OCI-LY1 (cell line): ENCODE measurements around the gene ADGRV1.

Experiments
- H2AFZ ChIP-seq: fragments of 200-600 bp; sonication (generic), shearing (Covaris generic); 2 replicates; pipeline ENCODE4 v1.6.0; 2014; ENCODE audit warnings: antibody characterized with exemption, mild to moderate bottlenecking, low read length
- H3F3A ChIP-seq: fragments of 200-600 bp; sonication (generic), shearing (Covaris generic); 2 replicates; pipeline ENCODE4 v1.6.0; 2014; ENCODE audit warnings: mild to moderate bottlenecking, antibody characterized with exemption, low read length, moderate library complexity; ENCODE audit not compliant: insufficient read depth
- H3K27ac ChIP-seq: fragments of 200-600 bp; sonication (generic); 2 replicates; pipeline ENCODE4 v1.5.1; 2014; ENCODE audit warnings: low read length, mixed run types, mild to moderate bottlenecking, low read depth; ENCODE audit not compliant: poor library complexity, severe bottlenecking
- H3K27me3 ChIP-seq: fragments of 200-600 bp; sonication (generic); 2 replicates; pipeline ENCODE4 v1.6.0; 2014; ENCODE audit warnings: antibody characterized with exemption, mild to moderate bottlenecking, low read length, moderate library complexity; ENCODE audit not compliant: insufficient read depth
- H3K36me3 ChIP-seq: fragments of 200-600 bp; sonication (generic); 2 replicates; pipeline ENCODE4 v1.6.1; 2014; ENCODE audit warnings: mild to moderate bottlenecking, antibody characterized with exemption, low read length, moderate library complexity, mixed read lengths; ENCODE audit not compliant: insufficient read depth
- H3K4me1 ChIP-seq: fragments of 200-600 bp; sonication (generic); 2 replicates; pipeline ENCODE4 v1.5.1; 2014; ENCODE audit warnings: mild to moderate bottlenecking, low read length, moderate library complexity; ENCODE audit not compliant: insufficient read depth, severe bottlenecking
- H3K4me2 ChIP-seq: fragments of 200-600 bp; sonication (generic), shearing (Covaris generic); 2 replicates; pipeline ENCODE4 v1.6.1; 2014; ENCODE audit warnings: low read length
- H3K4me3 ChIP-seq: fragments of 200-600 bp; sonication (generic); 2 replicates; pipeline ENCODE4 v1.5.1; 2014; ENCODE audit warnings: low read length, low read depth, mild to moderate bottlenecking, mixed read lengths; ENCODE audit not compliant: poor library complexity, severe bottlenecking
- H3K79me2 ChIP-seq: fragments of 200-600 bp; shearing (Covaris generic); 2 replicates; pipeline ENCODE4 v1.6.1; 2016; ENCODE audit warnings: mixed run types, low read length, mixed read lengths; ENCODE audit not compliant: insufficient read depth
- H3K9ac ChIP-seq: fragments of 200-600 bp; sonication (generic), shearing (Covaris generic); 2 replicates; pipeline ENCODE4 v1.6.1; 2014; ENCODE audit warnings: mild to moderate bottlenecking, low read length, mixed read lengths
- H3K9me2 ChIP-seq: fragments of 200-600 bp; sonication (generic), shearing (Covaris generic); 2 replicates; pipeline ENCODE4 v1.6.1; 2014; ENCODE audit warnings: low read depth, mild to moderate bottlenecking, low read length, mixed read lengths
- H3K9me3 ChIP-seq: fragments of 200-600 bp; shearing (Covaris generic); 2 replicates; pipeline ENCODE4 v1.6.1; 2014; ENCODE audit warnings: low read length, mixed read lengths
- H4K20me1 ChIP-seq: fragments of 200-600 bp; sonication (generic), shearing (Covaris generic); 2 replicates; pipeline ENCODE4 v1.6.0; 2016; ENCODE audit warnings: mild to moderate bottlenecking, low read length; ENCODE audit not compliant: insufficient read depth
- EZH2 ChIP-seq: fragments of 200-600 bp; sonication (generic), shearing (Covaris generic); IDR thresholded peaks from 2 replicates; pipeline ENCODE4 v1.8.0; 2017; ENCODE audit warnings: borderline replicate concordance, mixed run types, mild to moderate bottlenecking, antibody characterized with exemption, low read length, moderate library complexity, mixed read lengths
- TF ChIP-seq, protein P1 (sequence below): fragments of 200-600 bp; sonication (generic), shearing (Covaris generic); IDR thresholded peaks from 2 replicates; pipeline ENCODE4 v1.5.1; 2017; ENCODE audit warnings: mild to moderate bottlenecking, antibody characterized with exemption, low read length, moderate library complexity, mixed read lengths

The ADGRV1 gene

DNA sequence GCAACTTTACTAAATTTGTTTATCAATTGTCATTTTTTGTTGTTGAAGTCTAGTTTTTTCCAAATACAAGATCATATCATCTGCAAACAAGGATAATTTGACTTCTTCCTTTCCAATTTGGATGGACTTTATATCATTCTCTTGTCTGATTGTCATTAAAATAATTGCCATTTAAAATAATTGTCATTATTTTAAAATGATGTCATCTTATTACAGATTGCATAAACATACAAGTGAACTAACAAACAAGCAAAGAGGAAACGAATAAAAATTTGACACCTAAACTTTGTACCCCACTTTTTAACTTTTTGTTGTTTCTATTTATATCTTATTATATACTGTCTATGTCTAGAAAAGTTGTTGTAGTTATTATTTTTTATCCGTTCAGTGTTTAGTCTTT is 275.2 kb downstream of the ADGRV1 start:
- TF ChIP-seq, protein P1, sequence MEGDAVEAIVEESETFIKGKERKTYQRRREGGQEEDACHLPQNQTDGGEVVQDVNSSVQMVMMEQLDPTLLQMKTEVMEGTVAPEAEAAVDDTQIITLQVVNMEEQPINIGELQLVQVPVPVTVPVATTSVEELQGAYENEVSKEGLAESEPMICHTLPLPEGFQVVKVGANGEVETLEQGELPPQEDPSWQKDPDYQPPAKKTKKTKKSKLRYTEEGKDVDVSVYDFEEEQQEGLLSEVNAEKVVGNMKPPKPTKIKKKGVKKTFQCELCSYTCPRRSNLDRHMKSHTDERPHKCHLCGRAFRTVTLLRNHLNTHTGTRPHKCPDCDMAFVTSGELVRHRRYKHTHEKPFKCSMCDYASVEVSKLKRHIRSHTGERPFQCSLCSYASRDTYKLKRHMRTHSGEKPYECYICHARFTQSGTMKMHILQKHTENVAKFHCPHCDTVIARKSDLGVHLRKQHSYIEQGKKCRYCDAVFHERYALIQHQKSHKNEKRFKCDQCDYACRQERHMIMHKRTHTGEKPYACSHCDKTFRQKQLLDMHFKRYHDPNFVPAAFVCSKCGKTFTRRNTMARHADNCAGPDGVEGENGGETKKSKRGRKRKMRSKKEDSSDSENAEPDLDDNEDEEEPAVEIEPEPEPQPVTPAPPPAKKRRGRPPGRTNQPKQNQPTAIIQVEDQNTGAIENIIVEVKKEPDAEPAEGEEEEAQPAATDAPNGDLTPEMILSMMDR: no peak
- no peak for TF ChIP-seq EZH2
- H3K9me3 ChIP-seq: no peaks in the 10 kb centered on the region
- H3K27ac ChIP-seq: no peak overlapping the region
- H3K27me3 ChIP-seq: no peaks in the 10 kb centered on the region
- H3K9me2 ChIP-seq: no peaks in the 10 kb centered on the region
- H3K4me1 ChIP-seq: no peaks in the 10 kb centered on the region
- H3K4me2 ChIP-seq: no peak overlapping the region
- H3K9ac ChIP-seq: no peak overlapping the region
- no peaks in the 10 kb centered on the region for H3K79me2 ChIP-seq
- no peak overlapping the region for H3K4me3 ChIP-seq
- H2AFZ ChIP-seq: no peak overlapping the region
- no peaks in the 10 kb centered on the region for H4K20me1 ChIP-seq
- H3K36me3 ChIP-seq: no peaks in the 10 kb centered on the region
- no peaks in the 10 kb centered on the region for H3F3A ChIP-seq

- Histone ChIP-seq H3F3A (no peaks in the 10 kb centered on the region), H3K4me3 (no peak overlapping the region), H3K27ac (no peak overlapping the region), H3K9me3 (no peaks in the 10 kb centered on the region), H4K20me1 (no peaks in the 10 kb centered on the region), H3K36me3 (no peaks in the 10 kb centered on the region), H3K4me2 (no peak overlapping the region), H3K79me2 (no peaks in the 10 kb centered on the region), H3K4me1 (no peaks in the 10 kb centered on the region), H3K9me2 (no peaks in the 10 kb centered on the region), H2AFZ (no peak overlapping the region), H3K9ac (no peak overlapping the region), H3K27me3 (no peaks in the 10 kb centered on the region)
- TF ChIP-seq EZH2: no peak
- TF ChIP-seq, protein P1: no peak
These were observed 276.1 kb downstream of the ADGRV1 start for GRCh38 chr5:90834711-90835110.

GRCh38 chr5:90843443-90843842 is 284.8 kb downstream of the ADGRV1 start:
- Histone ChIP-seq H2AFZ (no peak overlapping the region), H3K9me3 (no peaks in the 10 kb centered on the region), H3F3A (no peaks in the 10 kb centered on the region), H3K9me2 (no peaks in the 10 kb centered on the region), H4K20me1 (no peaks in the 10 kb centered on the region), H3K27me3 (no peaks in the 10 kb centered on the region), H3K9ac (no peak overlapping the region), H3K27ac (no peak overlapping the region), H3K36me3 (no peaks in the 10 kb centered on the region), H3K4me3 (no peak overlapping the region), H3K4me1 (no peaks in the 10 kb centered on the region), H3K79me2 (no peaks in the 10 kb centered on the region), H3K4me2 (no peak overlapping the region)
- no peak for TF ChIP-seq EZH2
- TF ChIP-seq, protein P1: no peak
